Ascending aorta (tissue), 2 donors: Measurements from ENCODE around the gene TCOF1. TPM values are rescaled to one million over a fixed set of nuclear protein-coding genes. Genes with fewer than 3 reads are reported as not detected.
"Not testable (repeated sequence)": the region's sequence is repeated elsewhere in the genome, so short reads cannot be mapped to it uniquely, and the experiment has no call there.

ENCODE experiments used
- DNase-seq, 2 donors: peaks; one replicate each; pipeline ENCODE4 v3.0.0-alpha.2; 2019; ENCODE audit warnings: low spot score in 2 of 2
- H3K27ac ChIP-seq, 2 donors: fragments of 200-600 bp; sonication (generic); one replicate each; pipeline ENCODE4 v1.5.1; 2016 to 2017; ENCODE audit warnings: mild to moderate bottlenecking in 1 of 2
- H3K27me3 ChIP-seq: fragments of 200-600 bp; sonication (generic); one replicate; pipeline ENCODE4 v1.5.1; 2017
- H3K36me3 ChIP-seq, 2 donors: fragments of 200-600 bp; sonication (generic); one replicate each; pipeline ENCODE4 v1.5.1; 2016
- H3K4me1 ChIP-seq, 2 donors: fragments of 200-600 bp; sonication (generic); one replicate each; pipeline ENCODE4 v1.5.1; 2016 to 2017; ENCODE audit warnings: mild to moderate bottlenecking in 1 of 2
- H3K4me3 ChIP-seq, 2 donors: fragments of 200-600 bp; sonication (generic); one replicate each; pipeline ENCODE4 v1.5.1; 2016 to 2017; ENCODE audit warnings: mild to moderate bottlenecking in 1 of 2
- H3K9me3 ChIP-seq, 2 donors: fragments of 200-600 bp; sonication (generic); one replicate each; pipeline ENCODE4 v1.5.1; 2016
- CTCF ChIP-seq, 3 experiments: fragments of 200-600 bp in 2 of 3; fragments of 450-650 bp in 1 of 3; sonication (generic) in 2 of 3; IDR thresholded peaks; one replicate each; pipeline ENCODE4 v1.5.1; 2016 to 2019; ENCODE audit warnings: antibody characterized with exemption in 3 of 3, mild to moderate bottlenecking in 1 of 3, moderate library complexity in 1 of 3
- intact Hi-C: fragments of 100-400 bp; cut with DNase I; formaldehyde crosslinking; loops from one replicate; pipeline ENCODE4 v1.15.1; 2023
- total RNA-seq: library from RNA; depleted of rRNA; stranded (reverse); fragments of >200 nt; gene quantifications from one replicate; pipeline ENCODE4 v1.1.0, GENCODE V29; 2016

Gene TCOF1
- total RNA-seq, 1 donor from 2014 or later = 31.4 TPM

GRCh38 chr5:150413176-150413901 lies 55.8 kb downstream of the TCOF1 start:
- Histone ChIP-seq H3K4me3 (peak overlapping the region; percentile 55 to 64), H3K9me3 (no peaks in the 10 kb centered on the region), H3K36me3 (no peaks in the 10 kb centered on the region), H3K27me3 (no peaks in the 10 kb centered on the region), H3K4me1 (peaks cover 3 to 11% of the 10 kb centered on the region in 2 donors), H3K27ac (peak overlapping the region; percentile 81 to 86)
- no peak for TF ChIP-seq CTCF (IDR thresholded peaks at IDR 0.05)
- DNase-seq = no peak
- intact Hi-C loops = loop anchor here (5.0 kb wide), 1 partner anchor 56 kb away; the partner anchor contains the start of gene TCOF1

DNA sequence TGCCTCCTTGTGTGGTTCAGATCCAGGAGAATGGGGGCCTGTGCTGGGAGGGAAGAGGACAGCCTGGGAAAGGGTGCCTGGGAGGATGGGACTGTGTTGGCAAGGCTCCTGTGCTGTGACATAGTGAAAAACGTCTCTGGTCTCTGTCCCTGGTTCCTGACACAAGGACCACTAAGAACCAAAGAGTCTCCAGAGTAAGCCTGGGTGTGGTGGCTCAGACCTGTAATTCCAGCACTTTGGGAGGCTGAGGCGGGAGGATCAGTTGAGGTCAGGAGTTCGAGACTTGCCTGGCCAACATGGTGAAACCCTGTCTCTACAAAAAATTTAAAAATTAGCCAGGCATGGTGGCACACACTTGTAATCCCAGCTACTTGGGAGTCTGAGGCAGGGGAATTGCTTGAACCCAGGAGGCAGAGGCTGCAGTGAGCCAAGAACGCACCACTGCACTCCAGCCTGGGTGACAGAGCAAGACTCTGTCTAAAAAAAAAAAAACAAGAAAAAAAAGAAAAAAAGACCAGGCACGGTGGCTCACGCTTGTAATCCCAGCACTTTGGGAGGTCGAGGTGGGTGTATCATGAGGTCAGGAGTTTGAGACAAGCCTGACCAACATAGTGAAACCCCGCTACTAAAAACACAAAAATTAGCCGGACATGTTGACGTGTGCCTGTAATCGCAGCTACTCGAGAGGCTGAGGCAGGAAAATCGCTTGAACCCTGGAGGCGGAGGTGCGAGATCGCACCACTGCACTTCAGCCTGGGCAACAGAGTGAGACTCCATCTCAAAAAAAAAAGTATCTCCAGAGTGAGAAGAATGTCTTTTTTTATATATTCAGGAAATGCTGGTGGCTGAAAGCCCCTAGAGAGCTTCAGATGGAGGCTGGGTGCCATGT lies 56.6 kb downstream of the TCOF1 start:
- intact Hi-C loops = loop anchor here (5.0 kb wide), 1 partner anchor 57 kb away; the partner anchor contains the start of gene TCOF1
- Histone ChIP-seq H3K27ac (peak overlapping the region; percentile 81 to 86), H3K4me1 (peaks cover 3 to 11% of the 10 kb centered on the region in 2 donors)
- H3K36me3 ChIP-seq, H3K9me3 ChIP-seq, H3K4me3 ChIP-seq, H3K27me3 ChIP-seq, DNase-seq: not testable (repeated sequence)

DNA sequence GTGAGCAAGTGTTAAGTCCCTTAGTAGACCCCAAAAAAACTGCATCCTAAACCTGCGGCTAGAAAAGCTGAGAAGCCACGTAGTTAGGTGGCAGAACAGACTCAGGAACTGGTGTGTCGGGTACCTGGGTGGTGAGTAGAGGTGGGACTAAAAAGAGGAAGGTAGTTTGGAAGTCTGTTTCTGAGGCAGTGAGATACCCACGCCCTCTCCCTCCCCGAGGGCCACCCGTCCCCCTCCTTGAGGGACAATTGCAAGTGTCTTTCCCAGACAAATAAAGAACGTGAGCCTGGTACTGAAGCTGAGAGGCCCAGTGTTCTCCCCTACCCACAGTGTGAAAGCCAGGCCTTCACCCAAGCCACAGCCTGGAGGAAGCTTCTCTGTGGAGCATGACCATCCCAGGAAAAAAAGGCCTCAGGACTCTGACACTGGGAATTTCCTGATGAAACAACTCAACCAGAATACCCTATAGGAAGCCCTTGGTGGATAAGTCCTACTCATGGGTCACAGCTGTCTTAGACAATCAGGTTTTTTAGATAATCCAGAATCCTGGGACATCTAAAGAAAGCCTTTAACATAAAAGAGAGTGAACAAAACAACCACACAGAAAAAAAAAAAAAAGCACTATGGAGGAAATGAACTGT lies 62.3 kb downstream of the TCOF1 start:
- Histone ChIP-seq H3K4me1 (no peaks in the 10 kb centered on the region), H3K4me3 (no peak overlapping the region), H3K27me3 (no peaks in the 10 kb centered on the region), H3K36me3 (no peaks in the 10 kb centered on the region), H3K27ac (no peak overlapping the region), H3K9me3 (no peaks in the 10 kb centered on the region)
- intact Hi-C loops = no loop called here
- no peak for TF ChIP-seq CTCF (IDR thresholded peaks at IDR 0.05)
- no peak for DNase-seq

GRCh38 chr5:150422075-150422474 lies 64.6 kb downstream of the TCOF1 start:
- Histone ChIP-seq H3K27me3 (no peaks in the 10 kb centered on the region), H3K27ac (no peak overlapping the region), H3K4me3 (no peak overlapping the region), H3K36me3 (no peaks in the 10 kb centered on the region), H3K9me3 (no peaks in the 10 kb centered on the region), H3K4me1 (no peaks in the 10 kb centered on the region)
- DNase-seq = no peak
- intact Hi-C loops = no loop called here
- no peak for TF ChIP-seq CTCF (IDR thresholded peaks at IDR 0.05)

GRCh38 chr5:150422758-150423157 lies 65.3 kb downstream of the TCOF1 start:
- no peaks in the 10 kb centered on the region for H3K36me3 ChIP-seq
- no peak overlapping the region for H3K4me3 ChIP-seq
- H3K9me3 ChIP-seq = no peaks in the 10 kb centered on the region
- no peaks in the 10 kb centered on the region for H3K4me1 ChIP-seq
- no peak overlapping the region for H3K27ac ChIP-seq
- DNase-seq = no peak
- intact Hi-C loops = no loop called here
- no peak for TF ChIP-seq CTCF (IDR thresholded peaks at IDR 0.05)
- no peaks in the 10 kb centered on the region for H3K27me3 ChIP-seq

DNA sequence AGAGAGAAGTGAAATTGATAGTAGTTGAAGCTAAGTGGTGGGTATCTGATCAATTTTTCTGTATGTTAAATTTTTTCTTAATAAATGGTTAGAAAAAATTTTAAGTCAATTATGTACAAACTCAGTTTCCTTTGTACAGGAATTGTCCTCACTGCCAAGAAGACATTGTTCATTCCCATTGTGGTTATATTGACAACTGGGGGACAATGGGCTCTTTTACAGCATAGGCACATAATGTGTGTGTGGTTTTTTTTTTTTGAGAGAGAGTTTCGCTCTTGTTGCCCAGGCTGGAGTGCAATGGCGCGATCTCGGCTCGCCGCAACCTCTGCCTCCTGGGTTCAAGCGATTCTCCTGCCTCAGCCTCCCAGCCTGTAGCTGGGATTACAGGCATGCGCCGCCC lies 68.7 kb downstream of the TCOF1 start:
- intact Hi-C loops, H3K27ac ChIP-seq, DNase-seq, H3K9me3 ChIP-seq, H3K27me3 ChIP-seq, H3K36me3 ChIP-seq, H3K4me3 ChIP-seq, H3K4me1 ChIP-seq: not testable (repeated sequence)
